Stimulated activated CD8-positive, alpha-beta memory T cell treated with anti-CD3 and anti-CD28 coated beads, Interleukin-15, amount 100 ng/mL, for 48 hours (primary cell): Measurements from ENCODE around the gene SND1.
"Not testable (repeated sequence)": the region's sequence is repeated elsewhere in the genome, so short reads cannot be mapped to it uniquely, and the experiment has no call there.

Experiments
- DNase-seq, 2 donors: peaks; one replicate each; pipeline ENCODE4 v3.0.0-alpha.2; 2020; ENCODE audit warnings: low read depth in 2 of 2

The SND1 gene

GRCh38 chr7:127888411-127888810, 236.4 kb downstream of the SND1 start:
- DNase-seq, result no peak

- DNase-seq, result no peak
Observed at GRCh38 chr7:127888825-127889224, 236.8 kb downstream of the SND1 start.

GRCh38 chr7:127889677-127890076, 237.7 kb downstream of the SND1 start:
- DNase-seq, result no peak

GRCh38 chr7:127890726-127891125, 238.7 kb downstream of the SND1 start:
- DNase-seq, result no peak

- no peak for DNase-seq
Observed at GRCh38 chr7:127891144-127891543, 239.2 kb downstream of the SND1 start.

GRCh38 chr7:127891854-127892438, 240.0 kb downstream of the SND1 start:
- no peak for DNase-seq

GRCh38 chr7:127892488-127893314, 240.7 kb downstream of the SND1 start:
- no peak for DNase-seq

- no peak for DNase-seq
Observed at GRCh38 chr7:127893547-127893946, 241.6 kb downstream of the SND1 start.

- no peak for DNase-seq
Observed at GRCh38 chr7:127894588-127894987, 242.6 kb downstream of the SND1 start.

GRCh38 chr7:127895360-127895759, 243.4 kb downstream of the SND1 start:
- DNase-seq, result no peak

- no peak for DNase-seq
Observed at GRCh38 chr7:127895814-127896280, 243.9 kb downstream of the SND1 start.

GRCh38 chr7:127896659-127897058, 244.7 kb downstream of the SND1 start:
- DNase-seq, result no peak

GRCh38 chr7:127897704-127898454, 245.9 kb downstream of the SND1 start:
- DNase-seq, result peak in 1 of 2 donors; percentile 16

- DNase-seq, result no peak
Observed at GRCh38 chr7:127899411-127899810, 247.4 kb downstream of the SND1 start.

GRCh38 chr7:127900141-127900540, 248.1 kb downstream of the SND1 start:
- no peak for DNase-seq

- DNase-seq, result no peak
Observed at GRCh38 chr7:127900732-127901685, 249.0 kb downstream of the SND1 start.

- DNase-seq, result no peak
Observed at GRCh38 chr7:127901895-127902703, 250.1 kb downstream of the SND1 start.

GRCh38 chr7:127902753-127903152, 250.8 kb downstream of the SND1 start:
- not testable (repeated sequence) for DNase-seq

- DNase-seq, result no peak
Observed at GRCh38 chr7:127903892-127904669, 252.1 kb downstream of the SND1 start.

GRCh38 chr7:127904670-127904985, 252.6 kb downstream of the SND1 start:
- DNase-seq, result no peak
